ENCODE results near the gene TMEM185B. TPM values are rescaled to one million over a fixed set of nuclear protein-coding genes. Genes with fewer than 3 reads are reported as not detected.

Gene TMEM185B
- total and polyA plus RNA-seq, 5 experiments from 2014 or later = 12.7 to 20.5 (median 16.7) TPM

GRCh38 chr2:120247851-120248250, 24.7 kb upstream of the TMEM185B start:
- H3K4me1 Mint-ChIP-seq = peaks cover 8 to 12% (median 9%) of the 10 kb centered on the region in 4 donors
- POLR2A ChIA-PET = no interaction called here

DNA sequence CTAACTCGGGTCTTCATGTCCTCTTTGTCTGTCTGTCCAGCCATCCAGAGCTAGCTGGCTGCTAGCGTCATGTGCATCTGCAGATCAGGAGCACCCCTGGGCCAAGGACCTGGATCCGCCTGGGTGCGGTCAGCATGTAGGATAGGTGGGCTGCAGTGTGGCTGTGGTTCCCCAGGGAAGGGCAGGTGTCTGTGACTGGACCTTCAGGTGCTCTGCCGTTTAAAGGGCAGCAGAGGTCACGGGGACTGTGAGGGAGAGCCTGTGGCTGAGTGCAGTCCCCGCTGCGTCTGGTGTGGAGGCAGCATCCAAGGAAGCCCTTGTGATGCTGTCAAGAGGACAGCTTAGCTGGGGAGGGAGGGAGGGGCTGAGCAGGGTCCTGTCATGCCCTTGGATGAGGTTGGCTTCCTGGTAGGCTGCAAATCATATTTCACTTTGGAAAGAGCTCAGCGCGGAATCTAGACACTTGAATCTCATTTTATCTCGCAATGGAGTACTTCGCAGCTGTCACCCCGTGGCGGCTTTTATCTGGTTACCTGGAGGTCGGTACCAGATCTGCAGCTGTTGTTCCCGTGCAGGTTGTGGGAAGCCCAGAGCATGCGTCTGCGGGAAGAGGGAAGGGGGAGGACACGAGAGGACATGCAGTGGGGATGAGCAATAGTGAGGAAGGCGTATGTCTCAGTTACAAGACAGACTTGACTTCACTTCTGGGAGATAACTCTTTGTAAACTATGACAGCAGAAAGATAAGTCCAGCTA, 23.5 kb upstream of the TMEM185B start:
- Mint-ChIP-seq H3K27me3 (peaks cover 2 to 16% (median 7%) of the 10 kb centered on the region in 5 donors), H3K4me3 (no peak overlapping the region), H3K36me3 (no peaks in the 10 kb centered on the region), H3K4me1 (peaks cover 2 to 5% (median 3%) of the 10 kb centered on the region in 4 donors), H3K9me3 (no peaks in the 10 kb centered on the region), H3K27ac (peak overlapping the region in 1 of 10 donors; percentile 69)
- ATAC-seq (no peak), DNase-seq (peak in 1 of 10 donors; percentile 40)
- POLR2A ChIA-PET = no interaction called here

More at GRCh38 chr2:120247851-120248250, 24.7 kb upstream of the TMEM185B start:
- peaks cover 2 to 16% (median 7%) of the 10 kb centered on the region in 5 donors for H3K27me3 Mint-ChIP-seq
- H3K36me3 Mint-ChIP-seq = no peaks in the 10 kb centered on the region
- no peaks in the 10 kb centered on the region for H3K9me3 Mint-ChIP-seq
- DNase-seq (no peak), ATAC-seq (no peak)
- no peak overlapping the region for H3K4me3 Mint-ChIP-seq
- H3K27ac Mint-ChIP-seq = peak overlapping the region in 2 of 10 donors; percentile 27 to 70

DNA sequence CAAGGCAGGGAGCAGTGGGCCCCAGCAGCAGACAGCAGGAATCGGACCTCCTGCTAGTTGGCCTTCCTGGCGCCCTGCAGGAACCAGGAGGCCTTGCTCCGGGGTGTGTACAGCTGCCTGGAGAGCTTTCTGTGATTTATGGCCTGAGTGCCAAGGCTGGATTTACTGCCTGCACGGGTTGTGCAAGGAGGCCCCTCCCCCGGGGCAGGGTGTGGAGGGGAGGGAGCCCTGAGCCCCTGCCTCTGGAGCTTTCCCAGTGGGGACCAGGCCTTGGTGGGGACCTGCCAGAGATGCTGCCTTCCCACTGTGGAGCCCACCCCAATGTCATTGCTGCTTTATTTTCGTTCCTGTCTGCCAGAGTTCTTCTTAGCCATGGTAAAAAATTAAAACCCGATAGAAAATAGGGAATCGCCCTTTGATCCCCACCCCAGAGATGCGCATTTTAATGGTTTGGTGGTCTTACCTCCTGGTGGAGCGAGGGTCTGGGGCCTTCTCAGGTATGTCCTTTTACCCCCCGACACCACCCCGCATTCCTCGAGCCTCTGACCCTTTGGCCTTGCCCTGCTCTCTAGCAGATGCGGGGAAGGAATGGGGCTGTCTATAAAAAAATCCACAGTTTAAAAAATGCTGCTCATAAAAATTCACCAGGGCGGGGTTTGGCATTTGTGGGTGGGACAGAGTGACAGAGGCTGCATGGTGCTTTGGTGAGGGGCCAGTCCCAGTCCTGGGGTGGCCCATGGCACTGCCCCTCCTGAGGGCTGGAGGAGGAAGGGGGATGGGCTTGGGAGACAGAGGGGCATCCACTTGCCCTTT, 22.5 kb upstream of the TMEM185B start:
- Mint-ChIP-seq H3K27me3 (peaks cover 2 to 16% (median 7%) of the 10 kb centered on the region in 5 donors), H3K4me1 (peaks cover 0 to 4% (median 0%) of the 10 kb centered on the region in 4 donors), H3K27ac (no peak overlapping the region), H3K4me3 (no peak overlapping the region), H3K9me3 (no peaks in the 10 kb centered on the region), H3K36me3 (no peaks in the 10 kb centered on the region)
- POLR2A ChIA-PET = no interaction called here
- ATAC-seq = no peak
- no peak for DNase-seq

GRCh38 chr2:120244656-120245519, 21.7 kb upstream of the TMEM185B start:
- no peaks in the 10 kb centered on the region for H3K9me3 Mint-ChIP-seq
- no peaks in the 10 kb centered on the region for H3K36me3 Mint-ChIP-seq
- ATAC-seq = no peak
- H3K4me3 Mint-ChIP-seq = peak overlapping the region in 1 of 10 donors; percentile 15
- no peak overlapping the region for H3K27ac Mint-ChIP-seq
- POLR2A ChIA-PET = no interaction called here
- H3K27me3 Mint-ChIP-seq = peaks cover 2 to 15% (median 7%) of the 10 kb centered on the region in 5 donors
- H3K4me1 Mint-ChIP-seq = peaks cover 0 to 4% (median 0%) of the 10 kb centered on the region in 4 donors
- no peak for DNase-seq

DNA sequence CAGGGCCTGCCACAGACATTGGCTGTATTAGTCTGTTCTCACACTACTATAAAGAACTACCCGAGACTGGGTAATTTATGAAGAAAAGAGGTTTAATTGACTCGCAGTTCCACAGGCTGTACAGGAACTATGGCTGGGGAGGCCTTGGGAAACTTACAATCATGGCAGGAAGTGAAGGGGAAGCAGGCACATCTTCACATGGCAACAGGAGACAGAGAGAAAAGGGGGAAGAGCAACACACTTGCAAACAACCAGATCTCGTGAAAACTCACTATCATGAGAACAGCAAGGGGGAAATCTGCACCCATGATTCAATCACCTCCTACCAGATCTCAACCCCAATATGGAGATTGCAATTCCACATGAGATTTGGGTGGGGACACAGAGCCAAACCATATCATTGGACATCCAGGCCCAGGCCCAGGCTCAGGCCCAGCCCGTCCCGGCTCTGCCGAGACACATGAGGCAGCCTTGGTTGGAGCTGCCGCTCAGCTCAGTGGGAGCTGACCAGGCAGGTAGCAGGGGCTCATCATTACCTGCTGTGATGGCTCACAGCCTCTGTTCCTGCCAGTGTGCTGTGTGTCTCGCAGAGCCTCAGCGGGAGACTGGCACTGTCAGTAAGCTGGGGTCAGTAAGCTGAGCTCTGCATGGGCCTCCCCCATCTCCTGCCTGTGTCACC, 20.8 kb upstream of the TMEM185B start:
- no peak overlapping the region for H3K27ac Mint-ChIP-seq
- no peak for ATAC-seq
- no peak overlapping the region for H3K4me3 Mint-ChIP-seq
- H3K27me3 Mint-ChIP-seq = peaks cover 2 to 15% (median 7%) of the 10 kb centered on the region in 5 donors
- no peaks in the 10 kb centered on the region for H3K9me3 Mint-ChIP-seq
- H3K36me3 Mint-ChIP-seq = no peaks in the 10 kb centered on the region
- peaks cover 0 to 4% (median 0%) of the 10 kb centered on the region in 4 donors for H3K4me1 Mint-ChIP-seq
- POLR2A ChIA-PET = no interaction called here
- DNase-seq = no peak

GRCh38 chr2:120243211-120243610, 20.0 kb upstream of the TMEM185B start:
- ATAC-seq = no peak
- H3K27ac Mint-ChIP-seq = no peak overlapping the region

GRCh38 chr2:120241684-120242083, 18.5 kb upstream of the TMEM185B start:
- H3K4me3 Mint-ChIP-seq = no peak overlapping the region
- ATAC-seq (no peak), DNase-seq (no peak)
- H3K9me3 Mint-ChIP-seq = no peaks in the 10 kb centered on the region
- peak overlapping the region in 1 of 10 donors; percentile 51 for H3K27ac Mint-ChIP-seq
- H3K27me3 Mint-ChIP-seq = peaks cover 0 to 6% (median 4%) of the 10 kb centered on the region in 5 donors
- peaks cover 0 to 4% (median 1%) of the 10 kb centered on the region in 4 donors for H3K4me1 Mint-ChIP-seq
- no peaks in the 10 kb centered on the region for H3K36me3 Mint-ChIP-seq
- POLR2A ChIA-PET = no interaction called here

More at GRCh38 chr2:120243211-120243610, 20.0 kb upstream of the TMEM185B start:
- H3K36me3 Mint-ChIP-seq = no peaks in the 10 kb centered on the region
- H3K9me3 Mint-ChIP-seq = no peaks in the 10 kb centered on the region
- no peak for DNase-seq
- peaks cover 0 to 4% (median 0%) of the 10 kb centered on the region in 4 donors for H3K4me1 Mint-ChIP-seq
- no peak overlapping the region for H3K4me3 Mint-ChIP-seq
- H3K27me3 Mint-ChIP-seq = peaks cover 0 to 15% (median 7%) of the 10 kb centered on the region in 5 donors
- POLR2A ChIA-PET = interaction anchor here (1.0 kb wide), 1 partner anchor 12 kb away, joined by 3 read pairs; no protein-coding TSS in a partner anchor

DNA sequence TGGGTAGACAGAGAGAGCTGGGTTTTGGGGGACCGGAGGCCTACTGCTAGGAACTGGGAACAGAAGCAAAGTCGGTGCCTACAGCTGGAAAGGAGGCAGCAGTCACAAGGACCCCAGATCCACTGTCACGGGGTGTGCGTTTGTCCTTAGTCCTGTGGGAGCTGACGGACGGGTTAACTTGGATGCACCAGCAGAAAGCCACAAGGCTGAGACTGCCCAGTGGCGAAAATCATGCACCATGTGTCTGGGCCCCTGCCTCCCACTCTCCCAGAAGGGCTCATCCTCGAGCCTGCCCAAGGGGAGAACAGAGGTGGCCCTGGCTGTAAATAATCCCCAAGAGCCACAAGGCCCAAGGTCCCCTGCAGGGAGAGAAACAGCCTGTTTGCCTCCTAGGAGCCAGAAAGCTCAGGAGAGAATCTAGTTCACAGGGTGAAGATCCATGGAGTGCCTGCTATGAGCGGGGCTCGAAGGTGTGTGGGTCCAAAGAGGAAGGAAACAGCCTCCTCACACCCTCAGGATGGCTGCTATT, 17.8 kb upstream of the TMEM185B start:
- no peak overlapping the region for H3K4me3 Mint-ChIP-seq
- peak overlapping the region in 1 of 10 donors; percentile 51 for H3K27ac Mint-ChIP-seq
- peaks cover 0 to 4% (median 1%) of the 10 kb centered on the region in 4 donors for H3K4me1 Mint-ChIP-seq
- no peak for DNase-seq
- no peaks in the 10 kb centered on the region for H3K36me3 Mint-ChIP-seq
- POLR2A ChIA-PET = interaction anchor here (1.4 kb wide), 1 partner anchor 11 kb away, joined by 6 read pairs; the partner anchor contains the start of gene RALB
- no peaks in the 10 kb centered on the region for H3K9me3 Mint-ChIP-seq
- H3K27me3 Mint-ChIP-seq = no peaks in the 10 kb centered on the region
- no peak for ATAC-seq

- POLR2A ChIA-PET = interaction anchor here (1.4 kb wide), 1 partner anchor 13 kb away, joined by 6 read pairs; the partner anchor contains the start of gene RALB
These were observed 16.5 kb upstream of the TMEM185B start for GRCh38 chr2:120239488-120240287.

GRCh38 chr2:120238728-120239487, 15.7 kb upstream of the TMEM185B start:
- POLR2A ChIA-PET = no interaction called here
- H3K27ac Mint-ChIP-seq = peak overlapping the region in 1 of 10 donors; percentile 41
- ATAC-seq (no peak), DNase-seq (peak in 1 of 10 donors; percentile 19)
- no peaks in the 10 kb centered on the region for H3K9me3 Mint-ChIP-seq
- H3K4me3 Mint-ChIP-seq = no peak overlapping the region
- no peaks in the 10 kb centered on the region for H3K27me3 Mint-ChIP-seq
- H3K36me3 Mint-ChIP-seq = no peaks in the 10 kb centered on the region
- H3K4me1 Mint-ChIP-seq = peaks cover 0 to 4% (median 3%) of the 10 kb centered on the region in 4 donors

More at GRCh38 chr2:120239488-120240287, 16.5 kb upstream of the TMEM185B start:
- Mint-ChIP-seq H3K4me1 (peaks cover 0 to 4% (median 1%) of the 10 kb centered on the region in 4 donors), H3K36me3 (no peaks in the 10 kb centered on the region), H3K27me3 (no peaks in the 10 kb centered on the region), H3K9me3 (no peaks in the 10 kb centered on the region), H3K4me3 (no peak overlapping the region), H3K27ac (peak overlapping the region in 1 of 10 donors; percentile 33)
- DNase-seq (peak in 1 of 10 donors; percentile 30), ATAC-seq (no peak)
